ENCODE results near the gene CILP2.

GRCh38 chr19:19527674-19528625 lies 10.1 kb upstream of the CILP2 start:
- no peak for TF ChIP-seq EZH2phosphoT487 (IDR thresholded peaks at IDR 0.05; ENCODE audit: insufficient read depth, low read depth)
- TF ChIP-seq EZH2 (IDR thresholded peaks at IDR 0.05; ENCODE audit: insufficient read depth, poor library complexity, severe bottlenecking): no peak

All from GM23248 (cell line).